ENCODE measurements around the gene HERC5.

- TF ChIP-seq, protein P1, sequence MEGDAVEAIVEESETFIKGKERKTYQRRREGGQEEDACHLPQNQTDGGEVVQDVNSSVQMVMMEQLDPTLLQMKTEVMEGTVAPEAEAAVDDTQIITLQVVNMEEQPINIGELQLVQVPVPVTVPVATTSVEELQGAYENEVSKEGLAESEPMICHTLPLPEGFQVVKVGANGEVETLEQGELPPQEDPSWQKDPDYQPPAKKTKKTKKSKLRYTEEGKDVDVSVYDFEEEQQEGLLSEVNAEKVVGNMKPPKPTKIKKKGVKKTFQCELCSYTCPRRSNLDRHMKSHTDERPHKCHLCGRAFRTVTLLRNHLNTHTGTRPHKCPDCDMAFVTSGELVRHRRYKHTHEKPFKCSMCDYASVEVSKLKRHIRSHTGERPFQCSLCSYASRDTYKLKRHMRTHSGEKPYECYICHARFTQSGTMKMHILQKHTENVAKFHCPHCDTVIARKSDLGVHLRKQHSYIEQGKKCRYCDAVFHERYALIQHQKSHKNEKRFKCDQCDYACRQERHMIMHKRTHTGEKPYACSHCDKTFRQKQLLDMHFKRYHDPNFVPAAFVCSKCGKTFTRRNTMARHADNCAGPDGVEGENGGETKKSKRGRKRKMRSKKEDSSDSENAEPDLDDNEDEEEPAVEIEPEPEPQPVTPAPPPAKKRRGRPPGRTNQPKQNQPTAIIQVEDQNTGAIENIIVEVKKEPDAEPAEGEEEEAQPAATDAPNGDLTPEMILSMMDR (IDR thresholded peaks at IDR 0.05; ENCODE audit: low read length): no peak
- TF ChIP-seq EZH2 (optimal IDR thresholded peaks at IDR 0.05; ENCODE audit: low read depth, low read length) (no peak), EZH2phosphoT487 (IDR thresholded peaks at IDR 0.05; ENCODE audit: low read length) (no peak)
These were observed 41.0 kb downstream of the HERC5 start for GRCh38 chr4:88497859-88498409.
